Cardiac muscle cell (in vitro differentiated cells and primary cell): ENCODE results near the gene GRK7. TPM values are rescaled to one million over a fixed set of nuclear protein-coding genes. Genes with fewer than 3 reads are reported as not detected.

Source experiments
- DNase-seq, 2 donors: peaks; one replicate each; pipeline versions ENCODE4 v3.0.0 to v3.0.0-alpha.2; 2010 to 2017; ENCODE audit warnings: low read depth in 1 of 2, low spot score in 1 of 2
- H3K27ac ChIP-seq: fragments of 200-600 bp; sonication (generic); 2 replicates; pipeline ENCODE4 v1.5.1; 2016
- H3K27me3 ChIP-seq: fragments of 200-600 bp; sonication (generic); 2 replicates; pipeline ENCODE4 v1.6.0; 2016; ENCODE audit warnings: control low read depth
- H3K36me3 ChIP-seq: fragments of 200-600 bp; sonication (generic); 2 replicates; pipeline ENCODE4 v1.5.1; 2016; ENCODE audit warnings: control low read depth
- H3K4me1 ChIP-seq: fragments of 200-600 bp; sonication (generic); 2 replicates; pipeline ENCODE4 v1.8.1; 2017; ENCODE audit warnings: low read depth, mild to moderate bottlenecking, mixed run types
- H3K4me3 ChIP-seq: fragments of 200-600 bp; sonication (generic); 2 replicates; pipeline ENCODE4 v1.5.1; 2016; ENCODE audit warnings: mild to moderate bottlenecking
- H3K9me3 ChIP-seq: fragments of 200-600 bp; sonication (generic); 2 replicates; pipeline ENCODE4 v1.5.1; 2017; ENCODE audit warnings: low read depth, mild to moderate bottlenecking, control low read depth
- CTCF ChIP-seq: IDR thresholded peaks from 2 replicates; pipeline ENCODE4 v1.5.1; 2012; ENCODE audit warnings: low read depth, mild to moderate bottlenecking, low read length
- polyA plus RNA-seq: library from polyadenylated mRNA; unstranded; fragments of >200 nt; fragmentation: Nextera tagmentation; extraction: Ambion mirVana; gene quantifications from 2 replicates; pipeline ENCODE4 v1.2.1, GENCODE V29; 2016
- total RNA-seq: library from RNA; depleted of rRNA; stranded (reverse); fragments of >200 nt; gene quantifications from 2 replicates; pipeline ENCODE4 v1.2.3, GENCODE V29; 2016

The GRK7 gene
- total and polyA plus RNA-seq, 2 experiments from 2014 or later, result not detected

- DNase-seq, result no peak
- no peaks in the 10 kb centered on the region for H3K27me3 ChIP-seq
- H3K36me3 ChIP-seq, result no peaks in the 10 kb centered on the region
- no peaks in the 10 kb centered on the region for H3K4me1 ChIP-seq
- H3K4me3 ChIP-seq, result no peak overlapping the region
- TF ChIP-seq CTCF, result no peak
- H3K9me3 ChIP-seq, result no peaks in the 10 kb centered on the region
- no peak overlapping the region for H3K27ac ChIP-seq
Measured at GRCh38 chr3:141807277-141808033, 44.2 kb downstream of the GRK7 start.

- no peak overlapping the region for H3K4me3 ChIP-seq
- H3K4me1 ChIP-seq, result no peaks in the 10 kb centered on the region
- DNase-seq, result no peak
- no peaks in the 10 kb centered on the region for H3K36me3 ChIP-seq
- H3K27me3 ChIP-seq, result no peaks in the 10 kb centered on the region
- no peak for TF ChIP-seq CTCF
- no peak overlapping the region for H3K27ac ChIP-seq
- no peaks in the 10 kb centered on the region for H3K9me3 ChIP-seq
Measured at GRCh38 chr3:141808586-141808985, 45.4 kb downstream of the GRK7 start.

GRCh38 chr3:141810161-141810560, 47.0 kb downstream of the GRK7 start:
- Histone ChIP-seq H3K27ac (no peak overlapping the region), H3K27me3 (no peaks in the 10 kb centered on the region), H3K4me1 (no peaks in the 10 kb centered on the region), H3K4me3 (no peak overlapping the region), H3K36me3 (no peaks in the 10 kb centered on the region), H3K9me3 (no peaks in the 10 kb centered on the region)
- TF ChIP-seq CTCF, result no peak
- DNase-seq, result no peak

GRCh38 chr3:141811348-141811747, 48.1 kb downstream of the GRK7 start:
- no peak for TF ChIP-seq CTCF
- no peaks in the 10 kb centered on the region for H3K27me3 ChIP-seq
- H3K4me3 ChIP-seq, result no peak overlapping the region
- no peaks in the 10 kb centered on the region for H3K4me1 ChIP-seq
- no peak overlapping the region for H3K27ac ChIP-seq
- no peaks in the 10 kb centered on the region for H3K9me3 ChIP-seq
- no peaks in the 10 kb centered on the region for H3K36me3 ChIP-seq
- no peak for DNase-seq

- no peak for DNase-seq
- Histone ChIP-seq H3K27ac (no peak overlapping the region), H3K4me1 (no peaks in the 10 kb centered on the region), H3K27me3 (no peaks in the 10 kb centered on the region), H3K9me3 (no peaks in the 10 kb centered on the region), H3K36me3 (no peaks in the 10 kb centered on the region), H3K4me3 (no peak overlapping the region)
- no peak for TF ChIP-seq CTCF
Measured at GRCh38 chr3:141812084-141812483, 48.9 kb downstream of the GRK7 start.

- TF ChIP-seq CTCF, result no peak
- Histone ChIP-seq H3K36me3 (no peaks in the 10 kb centered on the region), H3K27ac (no peak overlapping the region), H3K4me1 (no peaks in the 10 kb centered on the region), H3K9me3 (no peaks in the 10 kb centered on the region), H3K27me3 (no peaks in the 10 kb centered on the region), H3K4me3 (no peak overlapping the region)
- DNase-seq, result no peak
Measured at GRCh38 chr3:141812586-141812985, 49.4 kb downstream of the GRK7 start.
